Tibial artery (tissue), 4 donors: Measurements from ENCODE around the gene PLEKHA5.

Experiments used
- DNase-seq, 2 donors: peaks; one replicate each; pipeline ENCODE4 v3.0.0-alpha.2; 2019
- H3K27ac ChIP-seq, 2 donors: fragments of 200-600 bp; sonication (generic) in 1 of 2; 1 replicate in 1 of 2; 2 replicates in 1 of 2; pipeline ENCODE4 v1.5.1; 2018 to 2019; ENCODE audit warnings: mild to moderate bottlenecking in 1 of 2
- H3K27me3 ChIP-seq, 2 donors: fragments of 200-600 bp; sonication (generic) in 1 of 2; one replicate each; pipeline versions ENCODE4 v1.5.1 to v1.6.0; 2016 to 2019
- H3K36me3 ChIP-seq, 3 donors: fragments of 200-600 bp; sonication (generic) in 2 of 3; one replicate each; pipeline ENCODE4 v1.5.1; 2016 to 2019; ENCODE audit warnings: mild to moderate bottlenecking in 2 of 3
- H3K4me1 ChIP-seq, 4 donors: fragments of 200-600 bp; sonication (generic) in 2 of 4; 1 replicate in 3 of 4; 2 replicates in 1 of 4; pipeline ENCODE4 v1.5.1; 2016 to 2019
- H3K4me3 ChIP-seq, 2 donors: fragments of 200-600 bp; sonication (generic) in 1 of 2; 1 replicate in 1 of 2; 2 replicates in 1 of 2; pipeline ENCODE4 v1.5.1; 2018 to 2019; ENCODE audit warnings: mild to moderate bottlenecking in 2 of 2
- H3K9me3 ChIP-seq, 3 donors: fragments of 200-600 bp; sonication (generic) in 1 of 3; one replicate each; pipeline ENCODE4 v1.5.1; 2016 to 2019
- CTCF ChIP-seq, 2 experiments: fragments of 200-600 bp in 1 of 2; fragments of 450-650 bp in 1 of 2; IDR thresholded peaks; one replicate each; pipeline ENCODE4 v1.5.1; 2017 to 2019; ENCODE audit warnings: antibody characterized with exemption in 2 of 2, mild to moderate bottlenecking in 1 of 2, moderate library complexity in 1 of 2
- intact Hi-C: fragments of 100-400 bp; cut with DNase I; formaldehyde crosslinking; loops from one replicate; pipeline ENCODE4 v1.15.0; 2023; ENCODE audit warnings: low total_unique reads

Gene PLEKHA5

GRCh38 chr12:19196959-19197630 is 67.6 kb downstream of the PLEKHA5 start:
- intact Hi-C loops: no loop called here

GRCh38 chr12:19198272-19198671 is 68.7 kb downstream of the PLEKHA5 start:
- Histone ChIP-seq H3K36me3 (no peaks in the 10 kb centered on the region), H3K4me3 (no peak overlapping the region), H3K27me3 (no peaks in the 10 kb centered on the region), H3K9me3 (no peaks in the 10 kb centered on the region), H3K27ac (no peak overlapping the region), H3K4me1 (no peaks in the 10 kb centered on the region)
- no peak for DNase-seq
- TF ChIP-seq CTCF (IDR thresholded peaks at IDR 0.05): no peak
- intact Hi-C loops: no loop called here

More at GRCh38 chr12:19196959-19197630, 67.6 kb downstream of the PLEKHA5 start:
- no peak for DNase-seq
- Histone ChIP-seq H3K4me3 (no peak overlapping the region), H3K9me3 (no peaks in the 10 kb centered on the region), H3K27ac (no peak overlapping the region), H3K4me1 (no peaks in the 10 kb centered on the region), H3K36me3 (no peaks in the 10 kb centered on the region), H3K27me3 (no peaks in the 10 kb centered on the region)
- TF ChIP-seq CTCF (IDR thresholded peaks at IDR 0.05): no peak

GRCh38 chr12:19199332-19199731 is 69.8 kb downstream of the PLEKHA5 start:
- Histone ChIP-seq H3K4me3 (no peak overlapping the region), H3K27ac (no peak overlapping the region), H3K9me3 (no peaks in the 10 kb centered on the region), H3K27me3 (no peaks in the 10 kb centered on the region), H3K4me1 (no peaks in the 10 kb centered on the region), H3K36me3 (no peaks in the 10 kb centered on the region)
- TF ChIP-seq CTCF (IDR thresholded peaks at IDR 0.05): no peak
- intact Hi-C loops: no loop called here
- no peak for DNase-seq

GRCh38 chr12:19200261-19200660 is 70.7 kb downstream of the PLEKHA5 start:
- intact Hi-C loops: no loop called here
- Histone ChIP-seq H3K9me3 (no peaks in the 10 kb centered on the region), H3K36me3 (no peaks in the 10 kb centered on the region), H3K27ac (no peak overlapping the region), H3K4me3 (no peak overlapping the region), H3K4me1 (no peaks in the 10 kb centered on the region), H3K27me3 (no peaks in the 10 kb centered on the region)
- no peak for TF ChIP-seq CTCF (IDR thresholded peaks at IDR 0.05)
- DNase-seq: no peak

GRCh38 chr12:19201661-19202060 is 72.1 kb downstream of the PLEKHA5 start:
- H3K9me3 ChIP-seq: no peaks in the 10 kb centered on the region
- H3K4me3 ChIP-seq: no peak overlapping the region
- H3K36me3 ChIP-seq: no peaks in the 10 kb centered on the region
- H3K27me3 ChIP-seq: no peaks in the 10 kb centered on the region
- H3K4me1 ChIP-seq: no peaks in the 10 kb centered on the region
- no peak for TF ChIP-seq CTCF (IDR thresholded peaks at IDR 0.05)
- intact Hi-C loops: no loop called here
- no peak for DNase-seq
- H3K27ac ChIP-seq: no peak overlapping the region

GRCh38 chr12:19203013-19203412 is 73.5 kb downstream of the PLEKHA5 start:
- Histone ChIP-seq H3K4me3 (no peak overlapping the region), H3K27me3 (no peaks in the 10 kb centered on the region), H3K4me1 (no peaks in the 10 kb centered on the region), H3K9me3 (no peaks in the 10 kb centered on the region), H3K36me3 (no peaks in the 10 kb centered on the region), H3K27ac (no peak overlapping the region)
- TF ChIP-seq CTCF (IDR thresholded peaks at IDR 0.05): no peak
- intact Hi-C loops: no loop called here
- DNase-seq: no peak
